Activated CD8-positive, alpha-beta memory T cell treated with anti-CD3 and anti-CD28 coated beads for 4 hours (primary cell): Measurements from ENCODE around the gene IFIT1.
"Not testable (repeated sequence)": the region's sequence is repeated elsewhere in the genome, so short reads cannot be mapped to it uniquely, and the experiment has no call there.

Experiments used
- DNase-seq, 2 donors: peaks; one replicate each; pipeline ENCODE4 v3.0.0-alpha.2; 2020; ENCODE audit warnings: low read depth in 2 of 2

The IFIT1 gene

DNA sequence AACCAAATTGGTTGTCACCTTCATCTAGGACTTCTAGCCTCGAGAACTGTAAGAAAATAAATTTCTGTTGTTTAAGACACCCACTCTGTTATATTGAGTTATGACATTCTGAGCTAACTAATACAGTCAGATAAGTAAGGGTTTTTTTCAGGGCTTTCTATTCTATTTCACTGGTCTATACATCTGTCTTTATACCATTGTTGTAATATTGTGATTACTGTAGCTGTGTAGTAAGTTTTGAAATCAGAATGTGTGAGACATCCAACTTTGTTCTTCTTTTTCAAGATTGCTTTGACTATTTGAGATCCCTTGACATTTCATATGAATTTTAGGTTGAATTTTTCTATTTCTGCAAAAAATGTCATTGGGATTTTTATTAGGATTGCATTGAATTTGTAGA lies 7.5 kb downstream of the IFIT1 start:
- DNase-seq, result no peak

DNA sequence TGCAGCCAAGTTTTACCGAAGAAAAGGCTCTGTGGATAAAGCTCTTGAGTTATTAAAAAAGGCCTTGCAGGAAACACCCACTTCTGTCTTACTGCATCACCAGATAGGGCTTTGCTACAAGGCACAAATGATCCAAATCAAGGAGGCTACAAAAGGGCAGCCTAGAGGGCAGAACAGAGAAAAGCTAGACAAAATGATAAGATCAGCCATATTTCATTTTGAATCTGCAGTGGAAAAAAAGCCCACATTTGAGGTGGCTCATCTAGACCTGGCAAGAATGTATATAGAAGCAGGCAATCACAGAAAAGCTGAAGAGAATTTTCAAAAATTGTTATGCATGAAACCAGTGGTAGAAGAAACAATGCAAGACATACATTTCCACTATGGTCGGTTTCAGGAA lies 10.6 kb downstream of the IFIT1 start:
- no peak for DNase-seq

DNA sequence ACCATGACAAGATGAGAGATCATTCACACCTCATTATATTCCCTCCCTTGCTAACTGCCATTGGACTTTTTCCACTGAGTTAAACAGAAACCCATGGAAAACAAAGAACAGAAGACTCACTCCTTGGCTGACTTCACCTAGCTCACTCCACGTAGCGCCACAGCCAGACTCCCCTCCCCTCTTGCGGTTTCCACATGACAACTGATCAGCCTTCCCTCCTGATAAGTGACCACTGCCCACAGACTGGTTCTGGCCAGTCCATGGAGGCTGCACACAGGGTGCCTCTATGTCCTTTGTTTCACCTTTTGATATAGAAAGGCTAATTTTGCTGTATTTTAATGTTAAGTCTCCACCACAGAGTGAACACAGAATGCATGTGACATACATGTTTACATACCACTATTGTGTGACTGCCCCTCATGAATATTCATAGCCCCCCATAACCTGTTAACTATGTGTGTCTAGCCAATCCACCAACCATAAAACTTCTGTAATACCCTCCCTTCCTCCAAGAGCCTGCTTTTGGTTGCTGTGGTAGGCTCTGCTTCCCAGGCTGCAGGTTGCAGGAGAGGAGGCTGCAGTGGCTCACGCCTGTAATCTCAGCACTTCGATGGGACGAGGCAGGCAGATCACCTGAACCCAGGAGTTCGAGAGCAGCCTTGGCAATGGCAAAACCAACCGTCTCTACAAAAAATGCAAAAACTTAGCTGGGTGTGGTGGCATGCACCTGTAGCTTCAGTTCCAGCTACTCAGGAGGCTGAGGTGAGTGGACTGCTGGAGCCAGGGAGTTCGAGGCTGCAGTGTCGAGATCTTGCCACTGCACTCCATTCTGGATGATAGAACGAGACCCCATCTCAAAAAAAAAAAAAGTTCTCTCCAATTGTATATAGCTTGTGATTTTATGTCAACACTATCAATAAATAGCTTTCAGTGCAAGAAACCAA lies 12.0 kb downstream of the IFIT1 start:
- DNase-seq, result no peak

DNA sequence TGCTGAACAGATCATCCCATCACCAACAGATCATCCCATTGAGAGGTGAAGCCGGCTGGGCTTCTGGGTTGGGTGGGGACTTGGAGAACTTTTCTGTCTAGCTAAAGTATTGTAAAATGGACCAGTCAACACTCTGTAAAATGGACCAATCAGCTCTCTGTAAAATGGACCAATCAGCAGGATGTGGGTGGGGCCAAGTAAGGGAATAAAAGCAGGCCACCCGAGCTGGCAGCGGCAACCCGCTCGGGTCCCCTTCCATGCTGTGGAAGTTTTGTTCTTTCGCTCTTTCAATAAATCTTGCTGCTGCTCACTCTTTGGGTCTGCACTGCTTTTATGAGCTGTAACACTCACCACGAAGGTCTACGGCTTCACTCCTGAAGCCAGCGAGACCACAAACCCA lies 13.8 kb downstream of the IFIT1 start:
- not testable (repeated sequence) for DNase-seq

DNA sequence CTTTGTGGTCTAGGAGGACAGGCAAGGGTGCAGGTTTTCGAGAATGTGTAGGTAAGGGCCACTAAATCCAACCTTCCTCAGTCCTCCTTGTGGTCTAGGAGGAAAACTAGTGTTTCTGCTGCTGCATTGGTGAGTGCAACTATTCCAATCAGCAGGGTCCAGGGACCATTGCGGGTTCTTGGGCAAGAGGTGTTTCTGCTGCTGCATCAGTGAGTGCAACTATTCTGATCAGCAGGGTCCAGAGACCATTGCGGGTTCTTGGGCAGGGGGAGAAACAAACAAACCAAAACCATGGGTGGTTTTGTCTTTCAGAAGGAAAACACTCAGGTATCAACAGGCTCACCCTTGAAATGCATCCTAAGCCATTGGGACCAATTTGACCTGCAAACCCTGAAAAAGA lies 15.4 kb downstream of the IFIT1 start:
- DNase-seq, result not testable (repeated sequence)

DNA sequence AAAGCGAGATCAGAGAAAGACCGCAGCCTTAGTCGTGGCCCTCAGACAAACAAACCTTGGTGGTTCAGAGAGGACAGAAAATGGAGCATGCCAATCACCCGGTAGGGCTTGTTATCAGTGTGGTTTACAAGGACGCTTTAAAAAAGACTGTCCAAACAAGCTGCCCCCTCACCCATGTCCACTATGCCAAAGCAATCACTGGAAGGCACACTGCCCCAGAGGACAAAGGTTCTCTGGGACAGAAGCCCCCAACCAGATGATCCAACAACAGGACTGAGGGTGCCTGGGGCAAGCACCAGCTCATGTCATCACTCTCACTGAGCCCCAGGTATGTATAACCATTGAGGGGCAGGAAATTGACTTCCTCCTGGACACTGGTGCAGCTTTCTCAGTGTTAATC lies 16.9 kb downstream of the IFIT1 start:
- not testable (repeated sequence) for DNase-seq

DNA sequence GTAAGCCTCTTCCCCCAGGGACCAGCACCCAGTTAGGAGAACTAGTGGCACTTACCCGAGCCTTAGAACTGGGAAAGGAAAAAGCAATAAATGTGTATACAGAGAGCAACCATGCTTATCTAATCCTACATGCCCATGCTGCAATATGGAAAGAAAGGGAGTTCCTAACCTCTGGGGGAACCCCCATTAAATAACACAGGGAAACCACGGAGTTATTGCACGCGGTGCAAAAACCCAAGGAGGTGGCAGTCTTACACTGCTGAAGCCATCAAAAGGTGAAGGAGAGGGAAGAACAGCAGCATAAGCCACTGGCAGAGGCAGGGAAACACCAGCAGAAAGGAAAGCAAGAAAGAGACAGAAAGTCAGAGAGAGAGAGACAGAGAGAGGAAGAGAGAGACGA lies 18.1 kb downstream of the IFIT1 start:
- DNase-seq, result not testable (repeated sequence)

DNA sequence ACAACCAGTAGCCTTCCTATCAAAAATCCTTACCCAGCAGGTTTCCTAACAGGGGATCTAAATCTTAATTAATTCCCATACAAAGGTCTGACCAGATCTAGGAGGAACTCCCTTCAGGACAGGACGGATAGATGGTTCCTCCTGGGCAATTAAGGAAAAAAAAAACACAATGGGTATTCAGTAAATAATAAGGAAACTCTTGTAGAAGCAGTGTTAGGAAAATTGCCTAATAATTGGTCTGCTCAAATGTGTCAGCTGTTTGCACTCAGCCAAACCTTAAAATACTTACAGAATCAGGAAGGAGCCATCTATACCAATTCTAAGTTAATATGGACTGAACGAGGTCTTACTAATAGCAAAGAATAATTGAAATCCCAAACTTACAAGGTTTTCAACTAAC lies 18.7 kb downstream of the IFIT1 start:
- DNase-seq, result not testable (repeated sequence)

DNA sequence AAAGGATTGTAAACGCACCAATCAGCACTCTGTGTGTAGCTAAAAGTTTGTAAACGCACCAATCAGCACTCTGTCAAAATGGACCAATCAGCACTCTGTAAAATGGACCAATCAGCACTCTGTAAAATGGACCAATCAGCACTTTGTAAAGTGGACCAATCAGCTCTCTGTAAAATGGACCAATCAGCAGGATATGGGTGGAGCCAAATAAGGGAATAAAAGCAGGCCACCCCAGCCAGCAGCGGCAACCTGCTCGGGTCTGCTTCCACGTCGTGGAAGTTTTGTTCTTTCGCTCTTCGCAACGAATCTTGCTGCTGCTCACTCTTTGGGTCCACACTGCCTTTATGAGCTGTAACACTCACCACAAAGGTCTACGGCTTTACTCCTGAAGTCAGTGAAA lies 19.9 kb downstream of the IFIT1 start:
- not testable (repeated sequence) for DNase-seq

DNA sequence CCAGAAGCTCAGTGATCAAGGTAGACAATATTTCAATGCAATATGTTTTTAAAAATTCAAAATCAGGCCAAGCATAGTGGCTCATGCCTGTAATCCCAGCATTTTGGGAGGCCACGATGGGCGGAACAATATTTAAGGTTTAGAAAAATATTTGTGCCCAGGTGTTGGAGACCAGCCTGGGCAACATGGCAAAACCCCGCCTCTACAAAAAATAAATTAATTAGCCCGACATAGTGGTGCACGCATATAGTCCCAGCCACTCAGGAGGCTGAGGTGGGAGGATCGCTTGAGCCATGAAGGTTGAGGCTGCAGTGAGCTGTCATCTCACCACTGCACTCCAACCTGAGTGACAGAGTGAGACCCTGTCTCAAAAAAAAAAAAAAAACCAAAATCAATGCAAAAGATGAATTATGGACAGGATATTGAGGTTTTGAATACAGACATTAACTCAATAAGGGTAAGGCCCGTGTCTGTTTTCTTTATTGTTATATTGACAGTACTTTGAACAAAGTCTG lies 21.0 kb downstream of the IFIT1 start:
- no peak for DNase-seq

DNA sequence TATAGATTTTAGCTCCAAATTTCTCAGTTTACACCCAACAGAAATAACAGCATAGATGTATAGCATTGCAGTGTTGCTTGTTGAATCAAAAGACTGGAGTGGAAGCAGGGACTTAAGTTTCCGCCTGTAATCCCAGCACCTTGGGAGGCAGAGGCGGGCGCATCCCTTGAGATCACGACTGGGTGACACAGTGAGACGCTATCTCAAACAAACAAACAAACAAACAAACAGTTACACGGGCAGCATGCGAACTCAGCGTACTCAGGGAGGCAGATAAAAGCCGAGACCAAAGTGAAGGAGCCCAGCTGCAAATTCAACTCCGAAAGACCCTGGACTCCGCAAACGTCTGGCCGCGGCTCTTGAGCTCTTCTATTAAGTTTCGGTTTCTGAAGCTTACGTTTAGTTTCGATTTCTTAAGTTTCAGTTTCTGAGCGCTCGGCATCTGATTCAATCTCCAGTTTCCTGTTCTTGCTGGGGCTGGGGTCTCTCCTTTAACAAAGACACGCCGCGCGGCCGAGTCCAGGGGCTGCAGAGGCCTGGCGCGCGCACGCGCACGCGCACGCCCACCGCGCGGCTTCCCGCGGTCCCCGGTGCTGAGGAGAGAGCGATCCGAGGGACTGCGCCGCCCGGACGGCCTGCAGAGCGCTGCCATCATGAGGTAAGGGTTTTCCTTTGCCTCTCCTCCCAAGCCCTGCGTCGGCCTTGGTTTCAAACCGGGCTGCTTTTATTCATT lies 21.9 kb downstream of the IFIT1 start, which contains the start of gene IFIT5:
IFIT5 (plus strand) TSS at position 423 of the 733 bp plus-strand sequence; CDS start at position 654, 231 bp downstream.
- DNase-seq, result peak; percentile 32 to 38

DNA sequence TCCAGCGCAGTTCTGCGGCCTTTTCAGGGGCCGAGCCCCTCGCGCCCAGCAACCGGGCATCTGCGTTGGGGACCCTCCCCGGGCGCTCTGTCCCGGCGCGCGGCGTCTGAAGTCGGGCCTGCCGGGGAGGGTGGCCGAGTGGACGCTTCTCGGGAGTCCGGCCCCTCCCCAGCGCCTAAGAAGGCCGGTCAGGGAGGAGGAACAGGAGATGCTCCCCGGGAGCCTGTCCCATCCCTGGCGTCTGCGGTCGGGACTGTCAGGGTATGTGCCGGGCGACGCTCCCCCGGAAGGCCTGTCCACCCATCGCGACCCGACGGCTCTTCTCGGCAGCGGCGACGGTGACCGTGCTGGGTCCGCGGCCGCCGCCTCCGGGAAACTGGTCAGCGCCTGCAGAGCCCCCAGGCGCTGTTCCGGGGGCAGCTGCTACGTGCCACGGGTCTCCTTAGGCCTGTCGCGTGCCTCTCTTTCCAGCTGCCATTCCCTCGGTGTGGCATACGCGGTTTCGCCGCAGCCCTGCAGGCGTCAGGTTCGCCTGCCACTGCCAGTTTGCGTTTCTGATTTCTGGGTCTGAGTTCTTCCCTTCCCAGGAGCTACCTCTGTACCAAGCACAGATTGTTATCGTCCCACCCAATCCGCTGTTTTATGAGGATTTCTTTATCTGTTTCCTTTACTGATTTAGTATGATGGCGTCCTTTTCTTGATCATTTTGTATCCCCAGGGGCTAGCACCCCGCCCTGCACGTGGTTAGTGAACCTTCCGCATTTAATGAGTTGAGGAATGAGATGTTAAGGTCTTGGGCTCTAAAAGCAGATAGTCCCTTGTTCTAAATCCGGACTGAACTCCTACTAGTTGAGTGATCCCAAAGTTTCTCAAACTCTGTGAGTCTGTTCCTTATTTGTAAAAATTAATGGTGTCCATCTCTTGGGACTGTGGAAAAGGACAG lies 22.7 kb downstream of the IFIT1 start:
- DNase-seq, result peak in 1 of 2 donors; percentile 7

DNA sequence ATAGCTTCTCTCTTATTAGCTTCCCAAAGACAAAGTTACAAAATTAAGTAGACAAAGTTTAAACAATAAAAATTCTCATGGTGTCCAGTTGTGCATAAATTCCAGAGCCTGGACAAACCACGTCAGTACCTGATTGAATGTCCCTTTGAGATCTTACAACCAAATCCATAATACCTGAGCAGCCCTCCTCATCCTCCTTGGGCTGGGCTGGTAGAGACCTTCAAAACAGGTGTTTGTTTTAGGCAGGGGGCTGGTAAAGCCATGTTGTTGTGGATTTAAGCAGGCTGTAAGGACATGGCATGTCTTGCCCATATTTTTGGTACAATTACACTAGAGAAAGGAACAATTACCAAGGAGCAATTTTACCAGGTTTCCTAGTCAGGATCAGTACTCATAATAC lies 24.0 kb downstream of the IFIT1 start:
- DNase-seq, result no peak

DNA sequence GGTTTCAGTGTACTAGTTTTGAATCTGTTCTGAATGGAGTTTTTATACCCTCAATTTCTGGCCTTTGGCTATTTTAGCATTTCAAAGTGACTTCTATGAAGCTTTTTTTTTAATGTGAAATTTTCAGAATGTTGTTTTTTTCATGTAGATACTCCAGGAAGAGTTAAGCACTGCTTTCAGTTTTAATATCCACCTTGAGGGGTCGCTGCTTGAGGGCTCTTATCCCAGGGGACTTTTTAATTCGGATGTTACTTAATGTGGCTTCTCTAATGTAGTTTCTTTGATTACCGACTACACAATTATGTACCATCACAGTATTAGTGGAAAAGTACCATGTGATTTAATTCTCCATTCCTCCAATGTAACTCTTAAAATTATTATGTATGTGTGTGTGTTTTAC lies 27.1 kb downstream of the IFIT1 start:
- DNase-seq, result no peak

DNA sequence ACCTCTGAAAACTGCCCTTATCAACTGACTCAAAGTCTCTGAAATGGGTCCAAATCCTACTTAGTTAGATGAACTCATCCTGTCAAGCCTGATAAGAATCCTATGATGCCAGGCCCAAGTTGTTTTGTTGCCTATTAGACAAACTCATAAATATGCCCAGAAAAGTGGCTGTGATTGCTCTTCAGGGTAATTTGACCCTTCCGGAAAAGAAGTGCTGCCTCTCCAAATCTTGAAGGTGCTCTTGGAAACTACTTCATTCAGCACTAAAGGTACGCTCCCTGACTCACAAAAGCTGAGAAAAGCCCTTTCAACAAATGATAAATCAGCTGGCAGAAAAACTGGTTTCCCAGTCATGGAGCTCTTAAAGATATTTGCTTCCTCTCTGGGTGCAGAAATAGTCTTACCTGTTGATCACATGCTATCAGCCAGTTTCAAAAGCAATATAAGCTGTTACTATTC lies 28.6 kb downstream of the IFIT1 start:
- no peak for DNase-seq

DNA sequence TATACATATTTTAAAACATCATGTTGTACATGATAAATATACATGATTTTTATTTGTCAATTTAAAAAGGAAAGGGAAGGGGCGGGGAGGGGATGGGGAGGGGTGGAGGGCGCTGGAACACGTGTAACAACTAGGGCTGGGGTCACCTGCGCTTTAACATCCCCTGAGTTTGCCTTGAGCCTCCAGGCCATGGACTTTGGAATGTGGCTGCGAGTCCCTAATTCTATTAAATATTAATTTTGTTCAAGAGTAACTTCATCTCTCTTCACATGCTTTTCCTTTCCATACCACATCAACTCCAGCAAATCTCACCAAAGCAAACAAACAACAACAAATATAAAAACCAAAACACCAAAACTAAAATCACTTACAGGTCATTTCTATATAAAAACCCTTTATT lies 32.6 kb downstream of the IFIT1 start:
- no peak for DNase-seq

DNA sequence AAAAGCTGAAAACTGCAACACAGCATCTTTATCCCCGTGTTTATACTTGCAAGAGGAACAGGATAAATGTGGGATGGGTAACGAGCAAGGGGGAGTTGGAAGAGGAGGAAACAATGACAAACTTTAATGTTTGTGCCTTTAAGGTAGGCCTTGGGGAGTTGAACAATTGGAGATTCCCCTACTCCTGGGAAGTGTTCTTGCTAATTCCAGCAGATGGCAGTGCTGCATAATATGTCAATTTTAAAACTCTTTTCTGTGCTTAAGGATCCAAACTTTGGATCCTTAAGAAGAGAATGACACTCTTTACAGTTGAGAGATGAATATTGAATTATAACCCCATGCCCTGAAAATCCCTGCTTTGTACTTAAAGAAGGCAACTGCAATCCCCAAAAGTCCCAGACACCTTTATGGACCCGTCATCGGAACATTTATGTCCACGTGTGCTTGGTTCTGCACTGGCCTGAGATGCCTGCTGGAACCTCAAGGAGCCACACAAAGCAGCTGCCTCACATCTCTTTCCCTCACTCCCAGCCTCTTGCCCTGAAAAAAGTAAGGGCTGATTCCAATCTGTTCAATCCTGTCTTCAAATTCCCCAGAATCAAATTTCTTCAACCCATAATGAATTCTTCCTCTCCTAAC lies 33.9 kb downstream of the IFIT1 start:
- DNase-seq, result no peak

DNA sequence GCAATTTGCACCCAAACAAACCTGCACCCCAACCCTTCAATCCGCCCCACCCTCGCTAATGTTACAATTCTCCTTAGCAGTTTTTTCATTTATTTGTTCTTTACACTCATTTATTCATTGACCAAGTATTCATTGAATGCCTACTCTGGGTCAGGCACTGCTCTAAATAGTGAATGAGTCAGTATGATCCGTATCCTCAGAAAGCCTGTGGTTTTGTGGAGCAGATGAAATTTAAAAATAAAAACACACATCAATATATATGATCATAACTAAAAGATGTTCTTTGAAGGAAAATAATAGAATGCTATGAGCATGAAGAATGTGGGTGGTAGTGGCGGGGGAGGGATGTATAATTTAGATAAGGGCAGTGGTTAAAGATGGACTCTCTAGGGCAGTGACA lies 35.2 kb downstream of the IFIT1 start:
- DNase-seq, result no peak

DNA sequence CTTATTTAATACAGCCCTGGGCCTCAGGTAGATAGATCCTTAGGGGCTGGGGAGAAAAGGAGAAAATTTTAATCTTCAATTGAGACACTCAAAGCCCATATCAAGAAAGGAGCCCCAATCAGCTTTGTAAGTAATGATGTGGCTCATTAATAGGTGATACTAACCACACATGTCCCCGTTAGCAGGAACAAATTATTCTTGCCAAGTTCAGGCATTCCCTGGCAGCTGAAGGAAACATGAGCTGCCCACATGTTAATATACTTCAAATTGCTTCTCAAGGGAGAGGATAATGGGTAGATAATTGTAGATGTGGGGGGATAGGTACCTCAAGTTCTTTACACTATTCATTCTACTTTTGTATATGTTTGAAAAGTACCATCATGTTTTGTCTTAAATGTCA lies 36.5 kb downstream of the IFIT1 start:
- no peak for DNase-seq

DNA sequence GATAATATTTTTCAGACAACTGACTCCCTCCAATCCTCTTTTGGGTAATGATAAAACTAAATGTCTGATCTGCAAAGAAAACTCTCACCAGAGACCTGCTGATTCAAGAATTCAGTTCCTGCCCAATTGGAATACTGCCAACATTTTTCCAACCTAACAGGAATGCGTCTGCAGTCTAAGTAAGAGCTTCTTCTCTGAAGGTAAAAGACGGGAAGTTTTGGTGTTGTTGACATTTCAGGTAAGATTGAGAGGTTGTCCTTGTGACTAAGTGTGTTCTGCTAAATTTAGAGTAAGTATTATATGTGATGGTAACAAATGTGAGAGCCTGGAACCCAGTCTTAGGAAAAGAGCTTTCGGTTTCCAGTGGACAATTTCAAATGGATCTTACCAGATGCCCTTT lies 39.6 kb downstream of the IFIT1 start:
- DNase-seq, result no peak

DNA sequence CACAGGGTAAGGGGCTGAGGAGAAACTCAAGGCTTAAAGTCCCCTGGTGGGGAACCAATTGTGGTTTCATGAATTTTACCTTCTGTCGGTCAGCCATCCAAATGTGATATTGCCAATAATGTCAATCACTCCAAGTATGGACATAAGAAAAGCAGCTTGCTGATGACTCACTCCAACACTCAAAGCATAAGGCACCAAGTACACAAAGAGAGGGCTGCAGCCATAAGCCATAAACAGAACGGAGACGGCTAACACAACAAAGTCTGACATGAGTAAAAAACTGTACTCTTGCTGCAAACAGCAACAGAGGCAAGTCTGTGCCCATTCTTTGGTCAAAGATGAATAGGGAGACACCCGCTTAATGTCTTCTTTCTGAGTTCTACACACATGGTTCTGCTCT lies 46.1 kb downstream of the IFIT1 start:
- no peak for DNase-seq
